ENCODE results near the gene HTR6.

The HTR6 gene

DNA sequence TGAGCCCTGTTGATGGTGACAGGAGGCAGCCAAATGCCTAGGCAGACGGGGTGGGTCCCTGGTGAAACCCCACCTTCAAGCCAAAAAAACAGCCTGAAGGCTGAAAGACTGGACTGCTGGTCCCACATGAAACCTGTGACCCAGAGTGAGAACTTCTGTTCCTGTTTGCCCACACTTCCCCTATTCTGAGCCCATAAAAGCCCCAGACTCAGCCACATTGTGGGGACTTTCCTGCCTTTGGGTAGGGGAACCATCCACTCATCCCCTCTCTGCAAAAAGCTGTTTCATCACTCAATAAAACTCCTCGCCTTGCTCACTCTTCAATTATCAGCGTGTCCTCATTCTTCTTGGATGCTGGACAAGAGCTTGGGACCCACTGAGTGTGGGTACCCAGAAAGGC is 25.2 kb downstream of the HTR6 start:
- no peak overlapping the region for H2AFZ ChIP-seq (ENCODE audit: low read depth, low read length)
- no peaks in the 10 kb centered on the region for H3K36me3 ChIP-seq (ENCODE audit: insufficient read depth, low read length)
- no peak overlapping the region for H3K4me2 ChIP-seq (ENCODE audit: insufficient read depth, low read length)
- H3K4me3 ChIP-seq (ENCODE audit: low read depth in 1 of 2, low read length in 2 of 2): no peak overlapping the region
- H3K79me2 ChIP-seq (ENCODE audit: insufficient read depth, low read length): no peaks in the 10 kb centered on the region
- H3K27ac ChIP-seq (ENCODE audit: low read length): no peak overlapping the region
- peaks cover 14% of the 10 kb centered on the region for H3K9me3 ChIP-seq (ENCODE audit: insufficient read depth, low read length, severe bottlenecking)
- DNase-seq (no peak), ATAC-seq (ENCODE audit: insufficient read depth, low read depth) (no peak)
- no peaks in the 10 kb centered on the region for H4K20me1 ChIP-seq (ENCODE audit: insufficient read depth, low read length)
- H3K9ac ChIP-seq (ENCODE audit: low read depth, low read length): no peak overlapping the region
- no peaks in the 10 kb centered on the region for H3K27me3 ChIP-seq (ENCODE audit: insufficient read depth, low read length, poor library complexity)
- H3K4me1 ChIP-seq (ENCODE audit: insufficient read depth, low read length): no peaks in the 10 kb centered on the region
- TF ChIP-seq, protein P1, sequence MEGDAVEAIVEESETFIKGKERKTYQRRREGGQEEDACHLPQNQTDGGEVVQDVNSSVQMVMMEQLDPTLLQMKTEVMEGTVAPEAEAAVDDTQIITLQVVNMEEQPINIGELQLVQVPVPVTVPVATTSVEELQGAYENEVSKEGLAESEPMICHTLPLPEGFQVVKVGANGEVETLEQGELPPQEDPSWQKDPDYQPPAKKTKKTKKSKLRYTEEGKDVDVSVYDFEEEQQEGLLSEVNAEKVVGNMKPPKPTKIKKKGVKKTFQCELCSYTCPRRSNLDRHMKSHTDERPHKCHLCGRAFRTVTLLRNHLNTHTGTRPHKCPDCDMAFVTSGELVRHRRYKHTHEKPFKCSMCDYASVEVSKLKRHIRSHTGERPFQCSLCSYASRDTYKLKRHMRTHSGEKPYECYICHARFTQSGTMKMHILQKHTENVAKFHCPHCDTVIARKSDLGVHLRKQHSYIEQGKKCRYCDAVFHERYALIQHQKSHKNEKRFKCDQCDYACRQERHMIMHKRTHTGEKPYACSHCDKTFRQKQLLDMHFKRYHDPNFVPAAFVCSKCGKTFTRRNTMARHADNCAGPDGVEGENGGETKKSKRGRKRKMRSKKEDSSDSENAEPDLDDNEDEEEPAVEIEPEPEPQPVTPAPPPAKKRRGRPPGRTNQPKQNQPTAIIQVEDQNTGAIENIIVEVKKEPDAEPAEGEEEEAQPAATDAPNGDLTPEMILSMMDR (IDR thresholded peaks at IDR 0.05; ENCODE audit: borderline replicate concordance, extremely low read depth, low read length, poor library complexity, severe bottlenecking): no peak
- TF ChIP-seq EZH2 (IDR thresholded peaks at IDR 0.05; ENCODE audit: borderline replicate concordance, low read depth, low read length, severe bottlenecking): no peak

DNA sequence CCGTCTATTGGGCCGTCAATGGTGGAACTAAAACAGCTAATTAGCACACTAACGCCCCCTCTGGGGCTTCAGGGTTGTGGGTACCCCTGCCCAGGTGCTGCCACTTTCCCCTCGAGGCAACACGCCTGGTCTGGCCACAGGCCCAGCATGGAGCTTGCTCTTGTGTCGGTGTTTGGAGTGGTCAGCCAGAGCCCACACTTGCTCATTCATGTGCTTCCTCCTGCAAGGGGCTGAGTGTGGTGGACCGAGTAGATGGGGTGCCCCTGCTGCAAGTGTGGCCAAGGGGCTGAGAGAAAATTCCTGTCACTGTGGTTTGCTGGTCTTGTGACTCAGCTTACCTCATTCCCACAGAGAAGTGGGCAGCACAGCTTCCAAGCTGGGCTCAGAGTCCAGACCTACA is 25.7 kb downstream of the HTR6 start:
- Histone ChIP-seq H3K4me1 (ENCODE audit: insufficient read depth, low read length) (no peaks in the 10 kb centered on the region), H3K36me3 (ENCODE audit: insufficient read depth, low read length) (no peaks in the 10 kb centered on the region), H3K4me2 (ENCODE audit: insufficient read depth, low read length) (no peak overlapping the region), H4K20me1 (ENCODE audit: insufficient read depth, low read length) (no peaks in the 10 kb centered on the region), H3K9me3 (ENCODE audit: insufficient read depth, low read length, severe bottlenecking) (peaks cover 14% of the 10 kb centered on the region), H3K27me3 (ENCODE audit: insufficient read depth, low read length, poor library complexity) (no peaks in the 10 kb centered on the region), H2AFZ (ENCODE audit: low read depth, low read length) (no peak overlapping the region), H3K9ac (ENCODE audit: low read depth, low read length) (no peak overlapping the region), H3K4me3 (ENCODE audit: low read depth in 1 of 2, low read length in 2 of 2) (no peak overlapping the region), H3K27ac (ENCODE audit: low read length) (no peak overlapping the region), H3K79me2 (ENCODE audit: insufficient read depth, low read length) (no peaks in the 10 kb centered on the region)
- TF ChIP-seq, protein P1 (IDR thresholded peaks at IDR 0.05; ENCODE audit: borderline replicate concordance, extremely low read depth, low read length, poor library complexity, severe bottlenecking): no peak
- no peak for TF ChIP-seq EZH2 (IDR thresholded peaks at IDR 0.05; ENCODE audit: borderline replicate concordance, low read depth, low read length, severe bottlenecking)
- DNase-seq (no peak), ATAC-seq (ENCODE audit: insufficient read depth, low read depth) (no peak)

DNA sequence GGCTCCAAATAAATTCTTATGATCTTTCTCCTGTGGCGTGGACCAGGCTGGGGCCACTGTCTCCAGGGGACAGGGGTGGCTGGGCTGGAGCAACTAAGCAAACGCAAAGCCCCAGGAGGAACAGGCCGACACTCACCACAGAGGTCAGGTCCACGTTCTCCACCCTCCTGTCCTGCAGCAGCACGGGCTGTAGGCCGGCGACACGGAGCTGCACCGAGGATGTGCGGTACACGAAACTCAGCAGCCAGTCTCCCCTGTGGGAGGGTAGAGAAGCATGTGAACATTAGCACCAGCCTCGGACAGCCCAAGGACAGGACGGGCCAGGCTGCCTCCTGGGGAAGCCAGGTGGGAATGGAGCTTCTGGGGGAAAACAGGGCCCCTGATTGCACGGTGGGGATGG is 29.6 kb downstream of the HTR6 start:
- Histone ChIP-seq H3K27me3 (ENCODE audit: insufficient read depth, low read length, poor library complexity) (no peaks in the 10 kb centered on the region), H3K4me2 (ENCODE audit: insufficient read depth, low read length) (no peak overlapping the region), H2AFZ (ENCODE audit: low read depth, low read length) (no peak overlapping the region), H3K9ac (ENCODE audit: low read depth, low read length) (no peak overlapping the region), H3K27ac (ENCODE audit: low read length) (no peak overlapping the region), H3K4me3 (ENCODE audit: low read depth in 1 of 2, low read length in 2 of 2) (no peak overlapping the region), H4K20me1 (ENCODE audit: insufficient read depth, low read length) (no peaks in the 10 kb centered on the region), H3K79me2 (ENCODE audit: insufficient read depth, low read length) (no peaks in the 10 kb centered on the region), H3K4me1 (ENCODE audit: insufficient read depth, low read length) (no peaks in the 10 kb centered on the region), H3K9me3 (ENCODE audit: insufficient read depth, low read length, severe bottlenecking) (peaks cover 13% of the 10 kb centered on the region), H3K36me3 (ENCODE audit: insufficient read depth, low read length) (no peaks in the 10 kb centered on the region)
- ATAC-seq (ENCODE audit: insufficient read depth, low read depth) (no peak), DNase-seq (no peak)
- TF ChIP-seq, protein P1 (IDR thresholded peaks at IDR 0.05; ENCODE audit: borderline replicate concordance, extremely low read depth, low read length, poor library complexity, severe bottlenecking): no peak
- no peak for TF ChIP-seq EZH2 (IDR thresholded peaks at IDR 0.05; ENCODE audit: borderline replicate concordance, low read depth, low read length, severe bottlenecking)

DNA sequence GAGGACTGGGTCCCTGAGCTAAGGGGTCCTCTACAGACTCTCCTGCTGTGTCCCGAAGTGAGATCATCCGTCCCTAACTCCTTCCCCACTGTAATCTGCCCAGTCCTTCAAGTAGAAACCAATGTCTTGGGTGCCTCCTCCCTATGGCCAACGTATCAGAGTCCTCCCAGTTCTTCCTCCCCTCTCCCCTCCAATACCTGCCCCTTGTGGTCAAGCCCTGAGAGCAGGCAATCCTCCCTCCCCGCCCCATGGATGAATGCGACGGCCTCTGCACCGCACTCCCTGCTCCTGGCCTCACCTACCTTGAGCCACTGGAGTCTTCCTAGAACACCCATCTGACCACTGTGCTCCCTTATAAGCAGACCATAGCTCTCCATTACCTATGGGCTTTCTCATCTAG is 31.1 kb downstream of the HTR6 start:
- Histone ChIP-seq H3K4me1 (ENCODE audit: insufficient read depth, low read length) (no peaks in the 10 kb centered on the region), H3K79me2 (ENCODE audit: insufficient read depth, low read length) (no peaks in the 10 kb centered on the region), H3K27ac (ENCODE audit: low read length) (no peak overlapping the region), H3K9ac (ENCODE audit: low read depth, low read length) (no peak overlapping the region), H3K9me3 (ENCODE audit: insufficient read depth, low read length, severe bottlenecking) (no peaks in the 10 kb centered on the region), H4K20me1 (ENCODE audit: insufficient read depth, low read length) (no peaks in the 10 kb centered on the region), H3K4me2 (ENCODE audit: insufficient read depth, low read length) (no peak overlapping the region), H2AFZ (ENCODE audit: low read depth, low read length) (no peak overlapping the region), H3K4me3 (ENCODE audit: low read depth in 1 of 2, low read length in 2 of 2) (no peak overlapping the region), H3K27me3 (ENCODE audit: insufficient read depth, low read length, poor library complexity) (no peaks in the 10 kb centered on the region), H3K36me3 (ENCODE audit: insufficient read depth, low read length) (no peaks in the 10 kb centered on the region)
- ATAC-seq (ENCODE audit: insufficient read depth, low read depth) (no peak), DNase-seq (no peak)
- TF ChIP-seq, protein P1 (IDR thresholded peaks at IDR 0.05; ENCODE audit: borderline replicate concordance, extremely low read depth, low read length, poor library complexity, severe bottlenecking): no peak
- TF ChIP-seq EZH2 (IDR thresholded peaks at IDR 0.05; ENCODE audit: borderline replicate concordance, low read depth, low read length, severe bottlenecking): no peak

Measured in DND-41 (cell line).